Cardiac fibroblast (primary cell): Measurements from ENCODE around the gene RBP2.

ENCODE experiments used
- DNase-seq, 2 donors: peaks; one replicate each; pipeline versions ENCODE4 v3.0.0 to v3.0.0-alpha.2; 2010; ENCODE audit warnings: low read depth in 2 of 2
- H3K4me3 ChIP-seq, 2 donors: replicated peaks in 1 of 2; 1 replicate in 1 of 2; 2 replicates in 1 of 2; pipeline ENCODE4 v1.5.1; 2011; ENCODE audit warnings: low read depth in 2 of 2, low read length in 2 of 2, mild to moderate bottlenecking in 2 of 2, moderate library complexity in 1 of 2
- CTCF ChIP-seq: IDR thresholded peaks from one replicate; pipeline ENCODE4 v1.5.1; 2011; ENCODE audit warnings: low read depth, mild to moderate bottlenecking, low read length, inconsistent platforms

The RBP2 gene

GRCh38 chr3:139427283-139428060 is 48.8 kb downstream of the RBP2 start:
- DNase-seq: peak; percentile 85 to 88
- TF ChIP-seq CTCF: peak; percentile 73
- H3K4me3 ChIP-seq: no peak overlapping the region

GRCh38 chr3:139425745-139426400 is 50.4 kb downstream of the RBP2 start:
- H3K4me3 ChIP-seq: no peak overlapping the region
- DNase-seq: no peak
- no peak for TF ChIP-seq CTCF

- DNase-seq: no peak
- no peak overlapping the region for H3K4me3 ChIP-seq
- TF ChIP-seq CTCF: no peak
Observed at GRCh38 chr3:139423232-139423631, 53.1 kb downstream of the RBP2 start.

- DNase-seq: no peak
- no peak for TF ChIP-seq CTCF
- no peak overlapping the region for H3K4me3 ChIP-seq
Observed at GRCh38 chr3:139421460-139421859, 54.9 kb downstream of the RBP2 start.

- no peak for DNase-seq
- TF ChIP-seq CTCF: no peak
- H3K4me3 ChIP-seq: no peak overlapping the region
Observed at GRCh38 chr3:139421040-139421439, 55.3 kb downstream of the RBP2 start.

GRCh38 chr3:139418144-139418543 is 58.2 kb downstream of the RBP2 start:
- TF ChIP-seq CTCF: no peak
- no peak overlapping the region for H3K4me3 ChIP-seq
- no peak for DNase-seq
